ENCODE results near the gene NRG4.

- TF ChIP-seq CTCF (IDR thresholded peaks at IDR 0.05): no peak
- no peak for TF ChIP-seq EP300 (IDR thresholded peaks at IDR 0.05; ENCODE audit: low read depth)
- TF ChIP-seq POLR2A (IDR thresholded peaks at IDR 0.05): no peak
Observed at GRCh38 chr15:75945953-75946352, 66.3 kb downstream of the NRG4 start.

All from transverse colon (tissue), 3 donors.